GOT3 (cell line): ENCODE data around the gene CHST5.
"Not testable (repeated sequence)": the region's sequence is repeated elsewhere in the genome, so short reads cannot be mapped to it uniquely, and the experiment has no call there.

Experiments used
- DNase-seq: peaks from one replicate; lab custom pipeline; 2025; ENCODE audit warnings: mixed read lengths; lab: John Stamatoyannopoulos, UW

The CHST5 gene

GRCh38 chr16:75506107-75506506 lies 29.8 kb downstream of the CHST5 start:
- DNase-seq, result no peak

DNA sequence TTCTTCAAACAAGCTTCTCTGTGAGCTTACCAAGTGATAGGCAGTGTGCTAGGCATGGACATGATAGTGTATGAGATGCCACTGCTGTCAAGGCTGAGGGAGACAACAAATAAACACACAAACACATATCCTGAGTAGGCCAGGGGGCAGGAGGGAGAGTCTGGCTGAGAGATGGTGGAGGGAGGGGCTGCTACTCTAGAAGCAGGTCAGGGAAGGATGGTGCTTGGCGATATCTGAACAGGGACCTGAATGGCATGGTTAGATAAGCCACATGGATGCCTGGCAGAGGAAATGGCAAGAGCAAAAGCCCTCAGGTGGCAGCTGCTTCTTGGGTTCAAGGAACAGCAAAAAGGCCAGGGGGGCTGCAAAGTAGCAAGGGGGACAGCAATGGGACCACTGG lies 32.1 kb downstream of the CHST5 start:
- no peak for DNase-seq

GRCh38 chr16:75502916-75503605 lies 32.8 kb downstream of the CHST5 start:
- no peak for DNase-seq

DNA sequence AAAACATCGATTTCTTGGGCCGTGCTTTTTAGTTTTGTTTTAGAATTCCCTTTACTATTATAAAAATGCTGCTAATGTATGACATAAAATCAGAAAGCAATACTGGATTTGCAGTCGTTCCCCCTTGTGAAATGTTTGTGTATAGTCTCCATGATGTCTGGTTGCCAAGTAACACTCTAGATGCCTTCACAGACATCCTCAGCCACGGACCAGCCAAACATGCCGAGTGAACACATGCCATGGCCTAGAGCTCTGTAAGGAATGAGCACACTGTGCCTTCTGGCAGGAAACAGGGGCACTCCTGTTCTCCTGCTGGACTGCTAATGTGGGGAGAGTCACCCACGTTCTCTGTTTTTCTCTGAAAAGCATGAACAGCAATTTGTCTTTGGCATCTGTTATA lies 34.1 kb downstream of the CHST5 start:
- not testable (repeated sequence) for DNase-seq

GRCh38 chr16:75501359-75501758 lies 34.5 kb downstream of the CHST5 start:
- no peak for DNase-seq

DNA sequence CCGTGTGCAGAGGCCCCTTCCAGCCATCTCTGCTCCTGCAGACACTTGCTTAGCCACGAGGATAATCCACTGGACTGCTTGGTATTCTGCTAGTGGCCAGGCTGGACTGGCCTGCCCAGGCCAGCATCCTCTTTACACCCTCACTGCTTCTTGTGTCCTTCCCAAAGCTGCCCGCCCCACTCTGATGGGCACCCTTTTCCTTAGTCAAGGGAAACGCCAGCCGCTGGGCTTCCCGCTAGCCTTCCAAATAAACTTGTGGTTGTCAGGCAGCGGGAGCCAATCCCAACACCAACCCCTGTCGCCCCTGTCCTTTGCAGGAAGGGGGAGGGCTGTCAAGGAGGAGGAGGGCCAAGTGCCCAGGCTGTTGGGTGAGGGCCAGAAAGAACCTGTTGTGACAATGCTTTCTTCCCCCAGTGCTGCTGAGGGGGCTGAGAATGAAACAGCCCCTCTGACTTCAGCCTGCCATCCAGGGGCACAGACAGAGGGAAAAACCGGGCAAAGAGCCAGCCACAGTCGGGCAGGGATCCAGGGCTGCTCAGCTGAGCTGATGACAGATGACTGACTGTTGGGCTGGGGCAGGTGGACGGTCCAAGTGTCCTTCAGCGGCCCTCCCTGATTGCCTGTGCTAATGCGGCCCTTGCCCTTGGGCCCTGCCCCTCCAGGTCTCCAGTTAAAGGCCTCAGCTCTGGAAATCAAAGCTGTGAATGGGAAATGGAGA lies 37.1 kb downstream of the CHST5 start:
- DNase-seq, result not testable (repeated sequence)

DNA sequence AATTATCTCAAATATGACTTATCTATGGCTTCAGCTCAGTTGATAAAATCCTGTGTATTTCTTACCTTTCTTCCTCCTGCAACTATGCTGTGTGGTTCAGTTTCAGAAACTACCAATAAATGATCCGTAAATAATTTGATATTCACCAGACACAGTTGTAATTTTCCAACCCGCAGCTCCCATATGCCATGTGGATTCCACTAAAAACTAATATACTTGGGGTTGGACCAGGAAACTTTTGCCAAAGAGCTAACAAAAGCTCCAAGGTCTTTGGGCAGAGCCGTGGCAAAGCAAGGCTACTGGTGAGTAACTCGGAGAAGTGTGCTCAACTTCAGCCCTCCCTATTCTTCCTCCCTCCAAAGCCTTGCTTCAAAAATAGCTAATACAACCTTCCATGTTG lies 38.4 kb downstream of the CHST5 start:
- no peak for DNase-seq

GRCh38 chr16:75495076-75495674 lies 40.7 kb downstream of the CHST5 start, which contains the start of gene CHST6:
TSS of gene CHST6 (minus strand) at chr16:75495441. CDS start at chr16:75479828, 15,613 bp downstream.
- DNase-seq, result no peak

DNA sequence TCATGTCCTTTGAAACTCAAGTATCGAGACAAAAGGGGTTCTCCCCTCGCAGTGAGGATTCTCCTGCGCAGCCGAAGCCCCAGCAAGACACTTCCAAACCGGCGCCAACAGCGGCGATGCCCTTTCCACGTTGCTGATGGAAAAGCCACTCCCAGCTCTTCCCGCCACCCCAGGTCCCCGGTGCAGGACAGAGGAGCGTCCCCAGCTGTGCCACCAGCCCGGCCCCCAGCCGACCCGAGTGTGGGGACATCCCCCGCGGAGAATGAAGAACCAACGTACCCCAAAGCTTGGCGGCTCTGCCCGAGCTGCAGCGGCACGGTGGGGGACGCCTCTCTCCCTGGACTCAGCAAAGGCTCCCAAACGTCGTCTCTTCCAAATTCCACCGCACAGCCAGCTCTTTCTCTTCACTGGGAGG lies 41.2 kb downstream of the CHST5 start:
- DNase-seq, result no peak

GRCh38 chr16:75494184-75494583 lies 41.7 kb downstream of the CHST5 start:
- no peak for DNase-seq

- no peak for DNase-seq
These were observed 44.0 kb downstream of the CHST5 start for GRCh38 chr16:75491876-75492275.

GRCh38 chr16:75488322-75488721 lies 47.6 kb downstream of the CHST5 start:
- DNase-seq, result no peak

- no peak for DNase-seq
These were observed 49.1 kb downstream of the CHST5 start for GRCh38 chr16:75486676-75487313.

DNA sequence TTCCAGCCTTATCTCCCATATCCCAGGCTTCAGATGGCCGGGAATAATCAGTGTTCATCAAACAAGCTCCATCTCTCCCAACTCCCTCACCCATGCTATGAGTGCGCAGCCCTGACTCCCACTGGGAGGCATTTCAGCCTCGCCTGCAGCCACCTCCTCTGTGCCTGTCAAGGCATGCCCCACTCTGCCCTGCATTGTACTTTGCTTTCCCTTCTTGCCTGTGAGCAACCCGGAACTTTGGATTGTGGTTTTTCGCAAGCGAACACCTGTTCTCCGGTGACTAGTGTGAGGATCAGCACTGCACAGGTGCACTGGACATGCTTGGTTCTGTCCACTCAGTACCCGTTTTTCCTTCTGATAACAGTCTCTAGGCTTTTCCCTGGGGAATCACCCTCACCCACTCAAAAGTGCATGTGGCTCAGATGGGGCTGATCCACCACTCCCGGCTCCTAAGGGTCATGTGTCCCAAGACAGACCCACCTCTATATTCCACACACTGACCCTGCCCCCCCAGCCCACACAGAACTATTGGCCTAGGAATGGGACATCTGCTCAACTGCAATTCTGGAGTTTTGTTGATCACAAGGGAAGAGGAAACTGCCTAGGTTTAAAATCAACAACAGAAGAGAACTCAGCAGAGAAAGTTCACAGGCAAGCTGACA lies 49.8 kb downstream of the CHST5 start:
- DNase-seq, result no peak

DNA sequence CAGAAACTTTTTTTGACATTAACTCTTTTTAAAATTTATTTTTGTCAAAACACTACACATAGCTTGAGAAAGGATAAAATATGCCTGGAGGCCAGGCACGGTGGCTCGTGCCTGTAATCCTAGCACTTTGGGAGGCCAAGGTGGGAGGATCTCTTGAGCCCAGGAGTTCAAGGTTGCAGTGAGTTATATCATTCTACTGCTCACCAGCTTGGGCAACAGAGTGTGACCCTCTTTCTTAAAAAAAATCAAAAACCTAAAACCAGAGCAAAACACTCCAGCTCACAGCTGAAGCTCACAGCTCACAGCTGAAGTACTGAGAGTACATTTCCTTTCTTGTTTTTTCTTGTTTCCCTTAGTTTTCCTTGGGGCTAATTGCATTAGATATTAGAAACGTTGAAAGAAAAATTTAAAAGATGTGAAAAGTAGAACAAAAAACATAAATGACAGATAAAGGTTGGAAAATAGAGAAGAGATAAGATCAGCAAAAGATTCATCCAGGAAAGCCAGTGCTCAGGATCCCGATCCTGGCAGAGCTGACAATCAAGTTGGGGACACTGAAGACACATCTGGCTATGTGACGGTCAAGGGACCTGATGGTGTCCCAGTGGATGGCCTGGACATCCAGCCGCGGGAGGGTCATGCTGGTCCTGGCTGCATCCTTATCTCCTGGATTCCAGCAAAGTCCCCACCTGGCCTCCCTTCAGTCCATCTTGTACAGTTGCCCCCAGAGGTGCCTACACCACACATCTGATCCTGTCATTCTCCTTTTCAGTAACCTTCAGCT lies 50.5 kb downstream of the CHST5 start:
- no peak for DNase-seq

GRCh38 chr16:75483222-75483621 lies 52.7 kb downstream of the CHST5 start:
- no peak for DNase-seq

GRCh38 chr16:75482434-75483205 lies 53.3 kb downstream of the CHST5 start:
- DNase-seq, result no peak

DNA sequence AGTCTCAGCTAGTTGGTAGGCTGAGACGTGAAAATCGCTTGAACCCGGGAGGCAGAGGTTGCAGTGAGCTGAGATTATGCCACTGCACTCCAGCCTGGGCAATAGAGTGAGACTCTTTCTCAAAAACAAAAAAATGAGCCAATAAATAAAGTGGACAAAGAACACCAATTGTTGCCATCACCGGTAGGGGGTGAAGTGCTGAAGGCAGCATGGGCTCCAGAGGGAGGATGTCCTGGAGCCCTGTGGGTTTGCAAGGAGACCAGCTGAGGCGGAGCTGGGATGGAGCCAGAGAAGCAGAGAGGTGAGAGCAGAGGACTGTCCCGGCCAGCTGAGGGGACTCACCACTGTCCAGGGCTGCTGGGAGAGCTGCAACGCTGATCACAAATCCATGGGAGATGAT lies 54.4 kb downstream of the CHST5 start:
- DNase-seq, result no peak

GRCh38 chr16:75479421-75479990 lies 56.4 kb downstream of the CHST5 start:
- no peak for DNase-seq
